Measurements from ENCODE around the gene GLIS1. TPM values are rescaled to one million over a fixed set of nuclear protein-coding genes. Genes with fewer than 3 reads are reported as not detected.

GLIS1 gene
- total and polyA plus RNA-seq, 9 donors, result 0.12 to 2.9 (median 0.48) TPM; not detected in 1

DNA sequence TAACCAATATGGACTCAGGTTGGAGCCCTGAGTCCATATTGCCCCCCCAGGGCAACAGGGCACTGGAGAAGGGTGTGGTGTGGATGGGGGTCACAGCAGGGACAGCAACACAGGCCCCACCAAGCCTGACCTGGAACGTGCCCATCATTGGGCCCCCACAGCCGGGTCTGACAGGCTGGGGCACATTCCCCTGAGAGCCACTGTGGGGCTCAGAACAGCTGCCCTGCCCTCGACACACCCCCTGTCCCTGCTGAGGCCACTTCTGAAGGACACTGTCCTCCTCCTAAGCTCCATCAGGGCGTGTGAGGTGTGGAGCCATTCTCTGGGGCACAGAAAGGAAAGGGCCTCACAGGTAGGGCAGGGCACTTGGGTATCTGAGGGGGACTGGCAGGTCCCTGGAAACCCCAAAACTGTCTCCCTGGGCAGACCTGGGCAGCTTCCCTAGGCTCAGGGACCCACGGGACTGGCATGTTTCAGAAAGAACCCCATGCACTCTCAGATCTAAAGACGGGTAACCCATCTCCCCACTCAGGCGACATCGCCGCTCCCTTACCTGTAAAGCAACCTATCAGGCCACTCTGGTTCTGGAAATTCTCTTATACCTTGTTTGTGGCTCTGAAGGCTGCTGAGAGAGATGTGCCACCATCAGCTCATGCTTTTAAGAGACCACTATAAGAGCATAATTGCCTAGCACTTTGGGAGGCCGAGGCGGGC is 184.2 kb downstream of the GLIS1 start:
- H3K9me3 ChIP-seq, result no peaks in the 10 kb centered on the region
- 89 to 92% (median 90%) methylated on average over 11 of the region's 11 CpGs for WGBS, 3 donors
- no peak for TF ChIP-seq POLR2A (IDR thresholded peaks at IDR 0.05)
- TF ChIP-seq, protein P1, sequence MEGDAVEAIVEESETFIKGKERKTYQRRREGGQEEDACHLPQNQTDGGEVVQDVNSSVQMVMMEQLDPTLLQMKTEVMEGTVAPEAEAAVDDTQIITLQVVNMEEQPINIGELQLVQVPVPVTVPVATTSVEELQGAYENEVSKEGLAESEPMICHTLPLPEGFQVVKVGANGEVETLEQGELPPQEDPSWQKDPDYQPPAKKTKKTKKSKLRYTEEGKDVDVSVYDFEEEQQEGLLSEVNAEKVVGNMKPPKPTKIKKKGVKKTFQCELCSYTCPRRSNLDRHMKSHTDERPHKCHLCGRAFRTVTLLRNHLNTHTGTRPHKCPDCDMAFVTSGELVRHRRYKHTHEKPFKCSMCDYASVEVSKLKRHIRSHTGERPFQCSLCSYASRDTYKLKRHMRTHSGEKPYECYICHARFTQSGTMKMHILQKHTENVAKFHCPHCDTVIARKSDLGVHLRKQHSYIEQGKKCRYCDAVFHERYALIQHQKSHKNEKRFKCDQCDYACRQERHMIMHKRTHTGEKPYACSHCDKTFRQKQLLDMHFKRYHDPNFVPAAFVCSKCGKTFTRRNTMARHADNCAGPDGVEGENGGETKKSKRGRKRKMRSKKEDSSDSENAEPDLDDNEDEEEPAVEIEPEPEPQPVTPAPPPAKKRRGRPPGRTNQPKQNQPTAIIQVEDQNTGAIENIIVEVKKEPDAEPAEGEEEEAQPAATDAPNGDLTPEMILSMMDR (IDR thresholded peaks at IDR 0.05), result no peak
- no peak for TF ChIP-seq EP300 (IDR thresholded peaks at IDR 0.05)
- no peaks in the 10 kb centered on the region for H3K36me3 ChIP-seq
- DNase-seq, result peak in 1 of 5 donors; percentile 23
- H3K4me3 ChIP-seq, result no peak overlapping the region
- no peak overlapping the region for H3K27ac ChIP-seq
- no peaks in the 10 kb centered on the region for H3K27me3 ChIP-seq
- intact Hi-C loops (cut with DNase I), result no loop called here
- H3K4me1 ChIP-seq (ENCODE audit: insufficient read depth), result no peaks in the 10 kb centered on the region

DNA sequence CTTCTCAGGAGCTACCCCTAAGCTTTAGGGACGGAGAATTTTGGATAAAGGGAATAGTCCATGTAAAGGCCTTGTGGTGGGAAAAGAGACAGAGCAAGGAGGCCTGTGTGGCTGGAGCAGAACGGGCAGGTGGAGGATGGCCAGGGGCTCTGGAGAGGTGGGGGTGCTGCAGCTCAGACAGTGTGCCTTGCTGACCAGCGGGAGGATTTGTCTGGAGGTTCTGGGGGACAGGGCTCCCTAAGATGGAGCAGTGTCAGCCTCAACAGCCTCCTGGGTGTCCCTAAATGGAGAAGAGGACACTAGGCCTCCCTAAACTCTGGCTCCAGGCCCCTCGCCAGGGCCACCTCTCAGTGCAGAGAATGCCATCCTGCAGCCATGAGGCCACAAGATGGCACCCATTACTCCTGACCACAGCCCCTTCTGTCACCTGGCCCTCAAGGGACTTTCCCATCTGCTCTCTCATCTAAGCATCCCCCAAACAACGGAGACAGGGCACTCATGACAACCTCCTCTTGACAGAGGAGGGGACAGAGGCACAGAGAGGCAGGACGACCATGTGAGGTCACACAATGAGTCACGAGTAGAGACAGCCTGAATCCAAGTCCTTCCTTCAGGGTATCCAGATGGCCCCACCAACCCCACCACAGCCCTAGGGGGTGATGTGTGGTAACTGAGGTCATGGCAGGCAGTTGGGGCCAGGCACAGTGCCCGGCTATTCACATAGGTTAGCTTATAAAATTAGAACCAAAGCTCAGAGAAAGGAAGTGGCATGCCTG is 185.0 kb downstream of the GLIS1 start:
- Histone ChIP-seq H3K9me3 (no peaks in the 10 kb centered on the region), H3K36me3 (no peaks in the 10 kb centered on the region), H3K27me3 (no peaks in the 10 kb centered on the region), H3K4me1 (ENCODE audit: insufficient read depth) (no peaks in the 10 kb centered on the region), H3K4me3 (no peak overlapping the region), H3K27ac (no peak overlapping the region)
- DNase-seq, result peak in 2 of 5 donors; percentile 6 to 13
- TF ChIP-seq, protein P1 (IDR thresholded peaks at IDR 0.05), result no peak
- TF ChIP-seq EP300 (IDR thresholded peaks at IDR 0.05) (no peak), POLR2A (IDR thresholded peaks at IDR 0.05) (no peak)
- WGBS, 3 donors, result 81 to 87% (median 85%) methylated on average over 8 of the region's 8 CpGs
- intact Hi-C loops (cut with DNase I), result no loop called here

DNA sequence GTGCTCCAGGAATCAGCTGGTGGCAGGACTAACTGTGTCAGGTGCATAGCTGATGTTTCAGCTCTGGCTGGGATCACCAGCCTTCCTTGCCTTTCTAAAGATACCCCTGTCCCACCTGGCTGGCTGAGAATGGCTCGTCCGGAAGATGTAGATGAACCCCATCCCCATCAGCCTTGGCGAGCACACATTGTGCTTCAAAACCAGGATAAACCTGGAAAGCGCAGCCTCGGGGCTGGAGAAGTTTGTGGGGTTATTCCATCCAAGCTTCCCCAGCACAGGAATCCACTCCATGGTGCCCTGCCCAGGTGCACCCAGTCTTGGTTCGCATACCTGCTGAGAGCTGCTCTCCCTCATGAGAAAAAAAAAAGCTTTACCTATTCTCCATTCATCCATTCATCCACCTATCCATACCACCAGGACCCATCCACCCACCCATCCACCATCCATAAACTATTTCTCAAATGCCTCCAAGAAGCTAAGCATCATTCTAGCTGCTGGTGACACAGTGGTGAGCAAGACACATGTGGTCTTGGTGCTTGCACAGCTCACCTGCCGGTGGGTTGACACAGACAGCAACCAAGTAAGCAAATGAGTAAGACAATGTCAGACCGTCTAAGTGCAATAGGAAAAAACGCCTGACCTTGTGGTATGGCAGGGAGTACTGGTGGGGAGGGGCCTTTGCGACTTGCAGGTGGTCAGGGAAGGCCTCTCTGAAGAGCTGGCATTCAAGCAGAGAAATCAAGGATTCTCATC is 185.8 kb downstream of the GLIS1 start:
- no peaks in the 10 kb centered on the region for H3K36me3 ChIP-seq
- 81 to 86% (median 84%) methylated on average over 10 of the region's 10 CpGs for WGBS, 3 donors
- intact Hi-C loops (cut with DNase I), result no loop called here
- H3K9me3 ChIP-seq, result no peaks in the 10 kb centered on the region
- H3K4me3 ChIP-seq, result no peak overlapping the region
- H3K4me1 ChIP-seq (ENCODE audit: insufficient read depth), result no peaks in the 10 kb centered on the region
- no peaks in the 10 kb centered on the region for H3K27me3 ChIP-seq
- TF ChIP-seq, protein P1 (IDR thresholded peaks at IDR 0.05), result no peak
- TF ChIP-seq EP300 (IDR thresholded peaks at IDR 0.05) (no peak), POLR2A (IDR thresholded peaks at IDR 0.05) (no peak)
- no peak overlapping the region for H3K27ac ChIP-seq
- DNase-seq, result peak in 2 of 5 donors; percentile 4 to 5

DNA sequence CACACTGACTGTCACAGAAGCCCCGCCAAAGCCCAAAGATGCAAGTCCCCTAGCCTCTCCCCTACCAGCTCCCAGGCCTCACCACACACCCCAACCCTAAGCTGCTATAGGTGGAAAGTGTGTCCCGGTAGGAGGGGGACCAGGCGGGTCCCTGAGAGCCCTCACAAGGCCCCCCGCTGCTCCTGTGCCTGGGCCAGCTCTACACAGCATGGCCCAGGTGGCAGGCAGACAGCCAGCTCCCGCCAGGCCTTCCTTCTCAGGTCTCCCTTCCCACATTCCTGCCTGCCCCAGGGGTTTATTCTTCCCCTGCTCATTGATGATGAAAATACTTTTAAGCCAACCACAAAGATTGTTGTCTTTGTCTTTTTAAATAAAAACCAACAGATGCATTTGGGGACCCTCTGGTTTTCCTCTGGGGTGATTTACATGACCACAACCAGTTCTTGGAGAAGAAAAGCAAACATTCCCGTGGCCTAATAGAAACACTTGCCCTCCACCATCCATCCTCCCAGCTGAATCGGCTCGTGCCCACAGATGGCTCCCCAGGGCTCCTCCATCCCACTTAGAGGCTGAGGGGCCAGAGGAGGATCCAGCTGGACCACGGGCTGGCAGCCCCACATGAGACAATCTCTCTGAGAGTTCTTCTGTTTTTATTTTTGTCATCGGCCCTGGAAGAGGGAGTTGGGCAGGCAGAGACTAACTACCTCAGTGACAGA is 186.7 kb downstream of the GLIS1 start:
- no peaks in the 10 kb centered on the region for H3K4me1 ChIP-seq (ENCODE audit: insufficient read depth)
- no peaks in the 10 kb centered on the region for H3K36me3 ChIP-seq
- TF ChIP-seq, protein P1 (IDR thresholded peaks at IDR 0.05), result no peak
- TF ChIP-seq POLR2A (IDR thresholded peaks at IDR 0.05) (no peak), EP300 (IDR thresholded peaks at IDR 0.05) (no peak)
- DNase-seq, result peak in 2 of 5 donors; percentile 6 to 13
- no peak overlapping the region for H3K27ac ChIP-seq
- WGBS, 3 donors, result 59 to 76% (median 59%) methylated on average over 10 of the region's 10 CpGs
- H3K9me3 ChIP-seq, result no peaks in the 10 kb centered on the region
- H3K4me3 ChIP-seq, result no peak overlapping the region
- no peaks in the 10 kb centered on the region for H3K27me3 ChIP-seq
- intact Hi-C loops (cut with DNase I), result no loop called here

Data from ovary (tissue), 9 donors.